Measurements from ENCODE around the gene MKRN2OS.

The MKRN2OS gene

GRCh38 chr3:12545473-12545791, at the start of gene MKRN2OS:
Gene MKRN2OS, minus strand, starts transcription at chr3:12545499. Its CDS starts 35 bp downstream, at chr3:12545464.
- no peak for DNase-seq (ENCODE audit: low read depth in 3 of 3)

DNA sequence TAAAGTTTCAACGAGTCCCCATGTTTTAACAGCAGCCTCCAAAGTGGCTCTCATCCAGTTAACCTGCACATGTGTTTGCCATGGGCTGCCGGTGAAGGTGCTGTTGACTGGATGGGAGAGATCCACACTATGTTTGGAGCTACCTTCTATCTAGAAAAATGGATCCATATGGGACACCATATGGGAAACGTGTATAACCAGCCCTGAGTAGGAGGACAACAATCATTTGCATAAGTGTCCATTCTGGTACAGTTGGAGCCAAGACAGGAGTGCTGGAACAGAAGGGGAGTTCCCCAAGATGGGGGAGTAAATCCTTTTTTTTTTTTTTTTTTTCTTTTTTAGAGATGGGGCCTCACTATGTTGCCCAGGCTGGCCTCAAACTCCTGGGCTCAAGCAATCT, 48.2 kb upstream of the MKRN2OS start:
- no peak for DNase-seq (ENCODE audit: low read depth in 3 of 3)

- no peak for DNase-seq (ENCODE audit: low read depth in 3 of 3)
These were observed 46.9 kb upstream of the MKRN2OS start for GRCh38 chr3:12591997-12592715.

GRCh38 chr3:12591456-12591855, 46.2 kb upstream of the MKRN2OS start:
- no peak for DNase-seq (ENCODE audit: low read depth in 3 of 3)

- no peak for DNase-seq (ENCODE audit: low read depth in 3 of 3)
These were observed 44.8 kb upstream of the MKRN2OS start for GRCh38 chr3:12590096-12590495.

DNA sequence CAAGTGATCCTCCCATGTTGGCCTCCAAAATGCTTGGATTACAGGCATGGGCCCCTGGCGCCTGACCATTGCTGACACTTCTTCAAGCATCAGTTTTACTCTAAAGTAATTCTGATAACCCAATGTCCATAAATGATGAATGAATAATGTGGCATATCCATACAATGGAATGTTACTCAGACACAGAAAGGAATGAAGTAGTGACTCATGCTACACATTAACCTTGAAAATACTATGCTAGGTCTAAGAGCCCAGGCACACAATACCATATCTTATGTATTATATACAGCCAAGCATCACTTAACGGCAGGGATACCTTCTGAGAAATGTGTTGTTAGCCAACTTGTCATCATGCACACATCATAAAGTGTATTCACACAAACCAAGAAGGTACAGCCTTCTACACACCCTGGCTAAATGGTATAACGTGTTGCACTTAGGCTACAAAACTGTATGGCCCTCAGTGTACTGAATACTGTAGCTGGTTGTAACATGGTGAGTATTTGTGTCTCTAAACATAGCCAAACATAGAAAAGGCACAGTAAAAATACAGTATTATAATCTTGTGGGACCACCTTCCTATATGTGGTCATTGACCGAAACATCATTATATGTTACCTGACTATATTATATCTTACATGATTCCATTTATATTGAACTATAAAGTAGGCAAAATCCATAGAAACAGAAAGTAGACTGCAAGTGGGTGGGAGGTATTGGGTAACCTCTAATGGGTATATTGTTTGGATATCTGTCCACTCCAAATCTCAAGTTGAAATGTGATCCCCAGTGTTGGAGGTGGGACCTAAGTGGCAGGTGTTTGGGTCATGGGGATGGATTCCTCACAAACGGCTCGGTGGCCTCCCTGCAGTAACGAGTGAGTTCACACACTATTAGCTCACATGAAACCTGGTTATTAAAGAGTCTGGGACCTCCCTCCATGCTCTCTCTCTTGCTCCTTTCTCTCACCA, 43.0 kb upstream of the MKRN2OS start:
- DNase-seq (ENCODE audit: low read depth in 3 of 3), result no peak

GRCh38 chr3:12586403-12586802, 41.1 kb upstream of the MKRN2OS start:
- no peak for DNase-seq (ENCODE audit: low read depth in 3 of 3)

DNA sequence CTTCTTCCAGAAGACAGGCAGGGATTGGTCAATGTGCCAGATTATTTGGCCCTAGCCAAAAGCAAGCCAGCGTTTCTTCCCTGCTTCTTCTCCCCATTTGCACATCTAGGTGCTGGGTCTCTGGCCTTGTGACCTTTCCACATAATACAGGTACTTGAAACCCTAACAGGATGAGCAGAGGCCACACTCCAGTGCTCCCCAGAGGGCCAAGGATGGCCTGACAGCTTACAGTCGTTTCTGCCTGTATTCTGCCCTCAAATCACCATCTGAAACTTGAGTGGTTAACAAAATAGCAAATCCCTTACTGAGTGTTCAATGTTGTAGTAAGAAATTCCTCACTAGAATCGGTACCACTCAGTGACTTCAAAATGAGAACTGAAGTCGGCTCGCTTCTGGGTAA, 40.7 kb upstream of the MKRN2OS start:
- DNase-seq (ENCODE audit: low read depth in 3 of 3), result no peak

GRCh38 chr3:12585181-12585580, 39.9 kb upstream of the MKRN2OS start:
- DNase-seq (ENCODE audit: low read depth in 3 of 3), result no peak

DNA sequence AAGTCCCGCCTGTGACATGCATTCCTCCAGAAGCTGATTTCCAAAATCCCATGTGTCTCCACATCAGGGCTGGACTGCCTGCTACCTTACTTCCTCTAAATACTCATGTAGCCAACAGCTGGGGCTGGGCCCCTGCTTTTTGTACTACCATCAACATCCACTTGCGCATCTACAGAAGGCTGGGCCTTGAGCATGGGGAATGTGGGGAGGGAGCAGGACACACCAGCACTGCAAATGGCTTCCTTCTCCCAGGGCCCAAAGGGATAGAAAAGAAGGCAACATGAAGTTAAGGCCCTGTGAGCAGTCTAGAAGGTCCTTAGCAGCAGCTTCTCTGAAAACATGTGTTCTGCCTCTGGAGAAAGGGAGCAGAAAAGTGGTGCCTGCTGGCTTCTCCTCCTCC, 38.8 kb upstream of the MKRN2OS start:
- no peak for DNase-seq (ENCODE audit: low read depth in 3 of 3)

DNA sequence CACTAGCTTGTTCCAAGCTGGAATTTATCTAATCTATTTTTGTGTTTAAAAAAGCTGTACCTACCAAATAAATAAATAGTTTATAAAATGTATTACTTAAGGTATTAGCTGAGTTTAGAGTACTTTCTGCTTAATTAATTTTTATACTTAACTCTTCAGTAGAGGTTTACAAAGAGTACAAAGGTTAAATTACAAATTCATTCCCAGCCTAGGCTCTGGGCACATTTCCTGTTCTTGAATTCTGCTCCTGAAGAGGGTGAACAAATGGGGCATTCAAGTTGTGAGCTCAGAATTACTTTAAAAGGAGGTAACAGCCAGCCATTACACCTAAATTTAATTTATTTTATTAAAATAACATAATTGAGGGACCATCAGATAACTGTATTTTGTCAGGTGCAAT, 38.0 kb upstream of the MKRN2OS start:
- DNase-seq (ENCODE audit: low read depth in 3 of 3), result no peak

GRCh38 chr3:12582730-12583129, 37.4 kb upstream of the MKRN2OS start:
- no peak for DNase-seq (ENCODE audit: low read depth in 3 of 3)

DNA sequence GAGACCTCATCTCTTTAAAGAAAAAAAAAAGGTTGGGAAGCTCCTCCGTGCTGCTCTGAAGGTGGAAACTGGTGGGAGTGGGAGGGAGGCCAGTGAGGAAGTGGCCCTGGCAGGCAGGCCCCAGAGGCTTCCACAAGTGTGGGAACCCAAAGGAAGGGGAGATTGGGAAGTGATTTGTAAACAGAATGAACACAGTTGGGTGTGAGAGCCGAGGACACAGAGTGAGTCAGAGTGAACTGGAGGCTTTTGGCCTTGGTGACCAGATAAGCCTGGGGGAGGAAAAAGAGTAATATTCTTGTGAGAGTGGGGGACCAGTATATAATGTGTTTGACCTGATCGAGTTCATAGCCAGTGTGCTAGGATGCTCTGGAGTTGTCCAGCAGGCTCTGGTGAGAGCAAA, 34.6 kb upstream of the MKRN2OS start:
- no peak for DNase-seq (ENCODE audit: low read depth in 3 of 3)

DNA sequence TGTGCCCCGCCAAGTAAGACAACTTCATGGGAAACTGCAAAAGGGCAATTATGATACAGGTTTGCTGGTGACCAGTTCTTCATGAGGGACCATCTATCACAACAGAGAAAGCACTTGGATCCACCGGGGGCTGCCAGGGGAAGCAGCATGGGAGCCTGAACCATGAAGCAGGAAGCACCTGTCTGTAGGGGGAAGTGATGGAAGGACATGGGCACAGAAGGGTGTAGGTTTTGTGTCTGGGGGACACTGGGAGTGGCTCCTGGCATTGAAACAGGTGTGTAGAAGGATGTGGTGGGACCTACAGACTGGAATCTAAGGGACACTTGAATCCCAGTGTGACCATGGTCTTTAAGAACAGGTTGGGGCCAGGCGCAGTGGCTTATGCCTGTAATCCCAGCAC, 34.2 kb upstream of the MKRN2OS start:
- no peak for DNase-seq (ENCODE audit: low read depth in 3 of 3)

- no peak for DNase-seq (ENCODE audit: low read depth in 3 of 3)
These were observed 33.4 kb upstream of the MKRN2OS start for GRCh38 chr3:12578742-12579141.

DNA sequence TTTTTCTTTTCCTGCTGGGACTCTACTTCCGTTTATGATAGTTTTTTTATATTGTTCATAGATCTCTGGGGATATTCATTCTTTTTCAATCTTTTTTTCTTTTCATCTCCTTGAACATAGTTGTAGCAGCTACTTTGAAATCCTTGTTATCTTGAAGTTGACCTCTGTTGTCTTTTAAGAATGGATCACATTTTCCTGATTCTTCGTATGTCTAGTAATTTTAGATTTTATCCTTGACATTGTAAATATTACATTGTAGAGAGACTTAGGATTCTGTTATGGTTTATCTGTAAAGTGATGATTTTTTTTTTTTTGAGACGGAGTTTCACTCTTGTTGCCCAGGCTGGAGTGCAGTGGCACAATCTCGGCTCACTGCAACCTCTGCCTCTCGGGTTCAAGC, 32.1 kb upstream of the MKRN2OS start:
- DNase-seq (ENCODE audit: low read depth in 3 of 3), result no peak

- DNase-seq (ENCODE audit: low read depth in 3 of 3), result no peak
These were observed 29.4 kb upstream of the MKRN2OS start for GRCh38 chr3:12574661-12575060.

DNA sequence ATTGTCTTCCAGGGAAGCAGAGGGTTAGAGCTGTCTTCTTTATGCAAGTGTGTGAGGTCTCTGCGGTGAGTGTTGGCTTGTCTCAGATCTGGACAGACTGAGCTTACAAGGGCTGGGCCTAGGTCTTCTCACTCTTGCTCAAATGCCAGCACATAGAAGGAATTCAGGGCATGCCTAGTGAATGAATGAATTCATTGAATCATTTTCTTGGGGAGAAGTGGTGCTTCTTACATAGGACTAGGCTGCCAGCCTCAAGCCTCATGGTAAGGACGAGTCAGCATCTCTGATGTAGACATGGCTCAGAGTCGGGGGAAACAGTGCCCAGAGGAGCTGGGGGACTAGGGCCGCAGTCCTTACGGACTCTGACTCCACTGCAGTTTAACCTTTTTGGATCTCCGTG, 28.8 kb upstream of the MKRN2OS start:
- no peak for DNase-seq (ENCODE audit: low read depth in 3 of 3)

GRCh38 chr3:12571986-12572385, 26.7 kb upstream of the MKRN2OS start:
- no peak for DNase-seq (ENCODE audit: low read depth in 3 of 3)

GRCh38 chr3:12569836-12570235, 24.5 kb upstream of the MKRN2OS start:
- DNase-seq (ENCODE audit: low read depth in 3 of 3), result no peak

- DNase-seq (ENCODE audit: low read depth in 3 of 3), result no peak
These were observed 23.4 kb upstream of the MKRN2OS start for GRCh38 chr3:12568747-12569146.

DNA sequence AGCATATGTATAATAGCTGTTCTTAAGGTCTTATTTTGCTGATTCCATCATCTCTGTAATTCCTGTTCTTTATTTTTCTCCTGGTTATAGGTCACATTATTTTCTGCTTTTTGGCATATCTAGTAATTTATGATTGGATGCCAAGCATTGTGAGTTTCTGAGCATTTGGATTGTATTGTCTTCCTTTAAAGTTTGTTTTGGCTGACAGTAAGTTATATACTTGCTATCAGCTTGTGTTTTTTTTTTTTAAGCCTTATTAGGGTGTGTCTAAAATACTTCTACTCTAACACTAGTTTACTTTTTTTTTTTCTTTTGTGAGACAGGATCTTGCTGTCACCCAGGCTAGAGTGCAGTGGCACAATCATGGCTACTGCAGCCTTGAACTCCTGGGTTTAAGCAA, 21.7 kb upstream of the MKRN2OS start:
- no peak for DNase-seq (ENCODE audit: low read depth in 3 of 3)

DNA sequence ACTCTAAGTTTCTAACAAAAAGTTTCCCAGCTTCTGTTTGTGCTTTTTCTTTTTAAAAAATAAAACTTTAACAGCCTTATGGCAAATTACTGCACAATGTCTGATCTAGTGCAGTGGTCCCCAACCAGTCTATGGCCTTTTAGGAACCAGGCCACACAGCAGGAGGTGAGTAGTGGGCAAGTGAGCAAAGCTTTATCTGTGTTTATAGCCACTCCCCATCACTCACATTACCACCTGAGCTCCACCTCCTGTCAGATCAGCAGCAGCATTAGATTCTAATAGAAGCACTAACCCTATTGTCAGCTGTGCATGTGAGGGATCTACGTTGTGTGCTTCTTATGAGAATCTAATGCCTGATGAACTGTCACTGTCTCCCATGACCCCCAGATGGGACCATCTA, 17.2 kb upstream of the MKRN2OS start:
- DNase-seq (ENCODE audit: low read depth in 3 of 3), result no peak

All from stimulated activated CD4-positive, alpha-beta T cell treated with anti-CD3 and anti-CD28 coated beads, TNF-alpha, amount 100 ng/mL, for 48 hours (primary cell).